ENCODE measurements around the gene UBASH3B. TPM values are rescaled to one million over a fixed set of nuclear protein-coding genes. Genes with fewer than 3 reads are reported as not detected.

UBASH3B gene
- total RNA-seq, 1 experiment from 2014 or later, result 8.0 TPM

DNA sequence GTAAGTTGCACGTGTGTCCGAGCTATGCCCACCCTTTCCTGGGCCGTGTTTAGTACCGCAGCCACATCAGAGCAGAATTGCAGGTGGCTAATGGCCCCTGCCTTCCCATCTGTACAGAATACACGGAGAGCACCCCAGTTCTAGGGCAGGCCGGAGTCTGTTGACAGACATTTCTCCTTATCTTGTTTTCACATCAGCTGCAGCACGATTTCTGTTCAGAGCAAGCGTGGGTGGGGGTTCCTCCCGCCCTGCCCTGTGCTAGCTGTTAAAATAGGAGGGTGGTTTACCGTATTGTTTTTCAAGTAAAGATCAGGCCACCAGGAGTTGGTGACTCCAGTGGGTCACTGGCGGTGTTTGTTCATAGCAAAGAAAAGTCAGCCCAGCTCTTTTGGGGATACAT is 41.1 kb downstream of the UBASH3B start:
- Histone ChIP-seq H4K5ac (ENCODE audit: insufficient read length, low read depth, low read length) (no peak overlapping the region), H3T11ph (ENCODE audit: low read length) (no peak overlapping the region), H2BK20ac (ENCODE audit: low read depth, low read length, poor library complexity, severe bottlenecking) (no peak overlapping the region), H3K4ac (ENCODE audit: low read depth, low read length) (no peak overlapping the region), H2BK12ac (ENCODE audit: insufficient read length, low read depth, low read length) (no peak overlapping the region), H3K27ac (ENCODE audit: insufficient read length, low read depth, low read length) (no peak overlapping the region), H3K18ac (ENCODE audit: insufficient read length, low read depth, low read length) (no peak overlapping the region), H3K4me2 (ENCODE audit: insufficient read depth, insufficient read length, low read length) (no peak overlapping the region), H3K79me2 (ENCODE audit: insufficient read depth, low read length) (no peaks in the 10 kb centered on the region), H3K56ac (ENCODE audit: insufficient read length, low read depth, low read length) (no peak overlapping the region), H2BK120ac (ENCODE audit: low read depth, low read length, poor library complexity, severe bottlenecking) (no peak overlapping the region), H2BK15ac (ENCODE audit: low read depth, low read length) (no peak overlapping the region), H2BK5ac (ENCODE audit: insufficient read length, low read length) (no peak overlapping the region), H3K27me3 (ENCODE audit: insufficient read depth, low read length) (no peaks in the 10 kb centered on the region), H3K23ac (ENCODE audit: insufficient read length, low read depth, low read length) (no peak overlapping the region), H3K4me1 (ENCODE audit: insufficient read depth, low read length) (peaks cover 4% of the 10 kb centered on the region; the same call in 1 of the 2 replicates), H3K9me3 (ENCODE audit: control insufficient read depth, low read depth, low read length) (no peaks in the 10 kb centered on the region), H3K9ac (ENCODE audit: extremely low read depth, insufficient read length, low read length) (no peak overlapping the region), H4K8ac (replicated peaks; ENCODE audit: insufficient read length, low read depth, low read length) (no peak overlapping the region), H3K79me1 (ENCODE audit: insufficient read depth, low read depth, low read length, poor library complexity, severe bottlenecking) (no peaks in the 10 kb centered on the region), H2AK5ac (ENCODE audit: insufficient read length, low read length) (no peak overlapping the region), H3K23me2 (ENCODE audit: insufficient read length, low read depth, low read length, poor library complexity, severe bottlenecking) (no peaks in the 10 kb centered on the region), H4K91ac (ENCODE audit: insufficient read length, low read depth, low read length) (no peak overlapping the region), H4K20me1 (ENCODE audit: control insufficient read depth, insufficient read depth, insufficient read length) (no peaks in the 10 kb centered on the region), H3K14ac (ENCODE audit: insufficient read depth, low read length) (no peak overlapping the region), H2AFZ (ENCODE audit: low read length) (no peak overlapping the region)
- H3K4me3 Mint-ChIP-seq, result no peak overlapping the region
- H3K4me1 Mint-ChIP-seq, result peaks cover 12 to 13% of the 10 kb centered on the region in 2 experiments
- no peaks in the 10 kb centered on the region; the same call in 1 of the 2 replicates for H3K27me3 Mint-ChIP-seq (ENCODE audit: low read depth)
- no peak for DNase-seq
- H3K9me3 Mint-ChIP-seq, result no peaks in the 10 kb centered on the region; a peak in 1 of 5 replicates
- H3K36me3 Mint-ChIP-seq (ENCODE audit: insufficient read depth in 1 of 3, low read depth in 3 of 3), result peaks cover 0 to 1% (median 0%) of the 10 kb centered on the region in 3 experiments; a peak in 1 of 7 replicates
- H3K27ac Mint-ChIP-seq, result no peak overlapping the region
- no CpG with 5 or more reads among the region's 11 CpGs for WGBS (ENCODE audit: extremely low coverage, insufficient read length, low lambda C conversion rate)
- no peak for TF ChIP-seq CTCF (conservative IDR thresholded peaks at IDR 0.05)
